Liver (tissue), 9 donors: ENCODE data around the gene C14orf132. TPM values are rescaled to one million over a fixed set of nuclear protein-coding genes. Genes with fewer than 3 reads are reported as not detected.

Source experiments
- DNase-seq: peaks from one replicate; pipeline ENCODE4 v3.0.0-alpha.2; 2017; ENCODE audit warnings: low spot score
- H3K27ac ChIP-seq, 2 donors: one replicate each; pipeline ENCODE4 v1.7.0; 2013; ENCODE audit warnings: inconsistent platforms in 2 of 2, low read length in 2 of 2, control low read depth in 1 of 2, low read depth in 1 of 2, mild to moderate bottlenecking in 1 of 2
- H3K27me3 ChIP-seq, 4 donors: one replicate each; pipeline versions ENCODE4 v1.6.1 to v1.7.0; 2013; ENCODE audit warnings: low read length in 3 of 4, inconsistent platforms in 1 of 4, mild to moderate bottlenecking in 1 of 4, moderate library complexity in 1 of 4; ENCODE audit not compliant: control insufficient read depth in 4 of 4, insufficient read depth in 4 of 4
- H3K36me3 ChIP-seq, 4 donors: one replicate each; pipeline versions ENCODE4 v1.6.1 to v1.7.0; 2013; ENCODE audit warnings: low read length in 3 of 4, mild to moderate bottlenecking in 3 of 4, low read depth in 1 of 4, moderate library complexity in 1 of 4; ENCODE audit not compliant: control insufficient read depth in 4 of 4, insufficient read depth in 3 of 4
- H3K4me1 ChIP-seq, 4 donors: one replicate each; pipeline versions ENCODE4 v1.6.1 to v1.7.0; 2013; ENCODE audit warnings: low read length in 3 of 4, mild to moderate bottlenecking in 3 of 4, moderate library complexity in 1 of 4; ENCODE audit not compliant: control insufficient read depth in 4 of 4, insufficient read depth in 4 of 4
- H3K4me3 ChIP-seq, 3 donors: one replicate each; pipeline versions ENCODE4 v1.6.1 to v1.7.0; 2013; ENCODE audit warnings: low read length in 3 of 3, control low read depth in 1 of 3, low read depth in 1 of 3, mild to moderate bottlenecking in 1 of 3
- H3K9ac ChIP-seq, 2 donors: one replicate each; pipeline ENCODE4 v1.7.0; 2013; ENCODE audit warnings: low read length in 2 of 2, mild to moderate bottlenecking in 2 of 2, moderate library complexity in 2 of 2, control low read depth in 1 of 2, low read depth in 1 of 2
- H3K9me3 ChIP-seq, 4 donors: one replicate each; pipeline versions ENCODE4 v1.6.1 to v1.7.0; 2013; ENCODE audit warnings: low read length in 3 of 4; ENCODE audit not compliant: control insufficient read depth in 4 of 4
- CTCF ChIP-seq: fragments of 150-350 bp; IDR thresholded peaks from 2 replicates; pipeline ENCODE4 v1.5.1; 2017; ENCODE audit warnings: improper control_type of control experiment, low read depth, low read length; ENCODE audit not compliant: missing input control
- EGR1 ChIP-seq, 2 donors: IDR thresholded peaks; 2 replicates each; pipeline ENCODE4 v1.6.1; 2016 to 2018; ENCODE audit warnings: antibody characterized with exemption in 2 of 2, low read depth in 2 of 2
- FOXA1 ChIP-seq: IDR thresholded peaks from 2 replicates; pipeline ENCODE4 v1.6.1; 2016; ENCODE audit warnings: antibody characterized with exemption
- FOXA2 ChIP-seq: IDR thresholded peaks from 2 replicates; pipeline ENCODE4 v1.6.1; 2016; ENCODE audit warnings: antibody characterized with exemption
- HNF4A ChIP-seq, 2 donors: conservative IDR thresholded peaks; 2 replicates each; pipeline ENCODE4 v1.6.1; 2016; ENCODE audit warnings: antibody characterized with exemption in 2 of 2, mild to moderate bottlenecking in 2 of 2
- HNF4G ChIP-seq: IDR thresholded peaks from 2 replicates; pipeline ENCODE4 v1.6.1; 2016; ENCODE audit warnings: antibody characterized with exemption
- JUND ChIP-seq, 2 donors: IDR thresholded peaks; 2 replicates each; pipeline ENCODE4 v1.6.1; 2016; ENCODE audit warnings: antibody characterized with exemption in 2 of 2
- NR2F2 ChIP-seq: IDR thresholded peaks from 2 replicates; pipeline ENCODE4 v1.6.1; 2016; ENCODE audit warnings: antibody characterized with exemption
- RAD21 ChIP-seq, 2 donors: IDR thresholded peaks; 2 replicates each; pipeline ENCODE4 v1.6.1; 2016; ENCODE audit warnings: antibody characterized with exemption in 2 of 2, mild to moderate bottlenecking in 2 of 2
- REST ChIP-seq: IDR thresholded peaks from 2 replicates; pipeline ENCODE4 v1.6.1; 2016; ENCODE audit warnings: antibody characterized with exemption, mild to moderate bottlenecking
- RXRA ChIP-seq, 2 donors: IDR thresholded peaks; 2 replicates each; pipeline ENCODE4 v1.6.1; 2017 to 2018; ENCODE audit warnings: antibody characterized with exemption in 2 of 2, mild to moderate bottlenecking in 1 of 2
- SP1 ChIP-seq: IDR thresholded peaks from 2 replicates; pipeline ENCODE4 v1.6.1; 2018; ENCODE audit warnings: antibody characterized with exemption, mild to moderate bottlenecking
- TAF1 ChIP-seq: conservative IDR thresholded peaks from 2 replicates; pipeline ENCODE4 v1.6.1; 2016; ENCODE audit warnings: antibody characterized with exemption, mild to moderate bottlenecking
- YY1 ChIP-seq: IDR thresholded peaks from 2 replicates; pipeline ENCODE4 v1.6.1; 2016; ENCODE audit warnings: antibody characterized with exemption, mild to moderate bottlenecking
- WGBS: extraction: QIAGEN DNeasy Blood & Tissue Kit; methylation state at CpG from one replicate; pipeline ENCODE4 v1.1.7; 2013; 5-methylcytosine and 5-hydroxymethylcytosine counted together
- polyA plus RNA-seq, 2 donors: library from polyadenylated mRNA; stranded (reverse) in 1 of 2; unstranded in 1 of 2; fragments of 200-250 nt in 1 of 2; fragments of >200 nt in 1 of 2; fragmentation: Nextera tagmentation in 1 of 2; extraction: Ambion mirVana in 1 of 2; gene quantifications; one replicate each; pipeline versions ENCODE4 v1.2.1 to v1.2.3, GENCODE V29; 2013 to 2015
- total RNA-seq, 2 donors: library from RNA; depleted of rRNA; stranded (reverse); fragments of >200 nt; gene quantifications; one replicate each; pipeline ENCODE4 v1.2.3, GENCODE V29; 2014
- TF ChIP-seq, protein P1 (sequence below): IDR thresholded peaks from 2 replicates; pipeline ENCODE4 v1.6.1; 2016; ENCODE audit warnings: antibody characterized with exemption
- TF ChIP-seq, protein P2 (sequence below): IDR thresholded peaks from 2 replicates; pipeline ENCODE4 v1.6.1; 2016; ENCODE audit warnings: antibody characterized with exemption
- donor health status: healthy.
- donor health status: healthy.
- donor health status: healthy.
- donor health status: healthy.
- donor health status: healthy.

Gene C14orf132
- total and polyA plus RNA-seq, 4 donors: 1.8 to 3.0 (median 2.1) TPM

- TF ChIP-seq SP1 (no peak), EGR1 (IDR thresholded peaks at IDR 0.05; ENCODE audit: low read depth in 2 of 2) (no peak), RAD21 (IDR thresholded peaks at IDR 0.05) (no peak), NR2F2 (no peak)
These were observed 87.7 kb downstream of the C14orf132 start (continued) for GRCh38 chr14:96126783-96127271.

DNA sequence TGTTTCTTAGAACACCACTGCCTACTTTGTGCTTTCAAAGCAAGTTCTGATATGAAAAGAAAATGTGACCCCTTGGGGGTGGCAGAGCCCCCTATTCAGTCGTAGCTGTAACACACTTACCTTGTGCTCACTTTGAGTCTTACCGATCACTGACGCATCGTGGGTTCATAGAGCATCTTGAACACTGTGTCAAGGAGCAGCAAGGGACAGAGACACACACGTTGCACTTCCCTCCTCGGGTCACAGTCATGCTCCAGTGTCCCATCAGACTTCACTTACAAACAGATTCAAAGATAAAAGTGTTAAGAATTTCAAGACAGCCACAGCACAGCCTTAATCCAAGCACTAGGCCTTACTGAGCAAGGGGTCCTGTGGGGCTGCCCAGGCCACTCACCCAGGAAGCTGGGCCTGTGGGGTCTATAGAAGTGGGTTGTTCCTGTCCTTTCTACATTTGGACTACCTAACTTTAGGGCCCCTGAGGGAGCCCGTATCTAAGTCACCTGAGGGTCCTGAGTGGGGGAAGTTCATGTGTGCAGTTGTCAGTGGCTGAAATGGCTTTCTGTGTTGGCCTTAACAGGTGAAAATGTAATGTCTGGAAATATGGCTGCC lies 90.1 kb downstream of the C14orf132 start:
- Histone ChIP-seq H3K4me3 (no peak overlapping the region), H3K36me3 (no peaks in the 10 kb centered on the region), H3K4me1 (no peaks in the 10 kb centered on the region), H3K27ac (no peak overlapping the region), H3K27me3 (no peaks in the 10 kb centered on the region), H3K9ac (no peak overlapping the region), H3K9me3 (no peaks in the 10 kb centered on the region)
- 93% methylated on average over 7 of the region's 7 CpGs for WGBS
- no peak for DNase-seq
- TF ChIP-seq FOXA2: no peak
- no peak for TF ChIP-seq RAD21 (IDR thresholded peaks at IDR 0.05)

GRCh38 chr14:96130391-96130790 lies 91.2 kb downstream of the C14orf132 start:
- 94% methylated on average over 6 of the region's 6 CpGs for WGBS
- no peaks in the 10 kb centered on the region for H3K27me3 ChIP-seq
- H3K36me3 ChIP-seq: no peaks in the 10 kb centered on the region
- TF ChIP-seq HNF4G (no peak), RXRA (IDR thresholded peaks at IDR 0.05) (no peak), RAD21 (IDR thresholded peaks at IDR 0.05) (no peak), FOXA2 (no peak), CTCF (no peak), EGR1 (IDR thresholded peaks at IDR 0.05; ENCODE audit: low read depth in 2 of 2) (no peak), SP1 (no peak), TAF1 (no peak), JUND (IDR thresholded peaks at IDR 0.05) (no peak), REST (no peak), YY1 (no peak), FOXA1 (no peak), HNF4A (conservative IDR thresholded peaks at IDR 0.05) (no peak)
- TF ChIP-seq, protein P1, sequence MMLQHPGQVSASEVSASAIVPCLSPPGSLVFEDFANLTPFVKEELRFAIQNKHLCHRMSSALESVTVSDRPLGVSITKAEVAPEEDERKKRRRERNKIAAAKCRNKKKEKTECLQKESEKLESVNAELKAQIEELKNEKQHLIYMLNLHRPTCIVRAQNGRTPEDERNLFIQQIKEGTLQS: no peak
- TF ChIP-seq, protein P2, sequence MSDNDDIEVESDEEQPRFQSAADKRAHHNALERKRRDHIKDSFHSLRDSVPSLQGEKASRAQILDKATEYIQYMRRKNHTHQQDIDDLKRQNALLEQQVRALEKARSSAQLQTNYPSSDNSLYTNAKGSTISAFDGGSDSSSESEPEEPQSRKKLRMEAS: no peak
- H3K9ac ChIP-seq: no peak overlapping the region
- no peak for DNase-seq
- no peaks in the 10 kb centered on the region for H3K4me1 ChIP-seq
- H3K4me3 ChIP-seq: no peak overlapping the region
- no peaks in the 10 kb centered on the region for H3K9me3 ChIP-seq
- H3K27ac ChIP-seq: no peak overlapping the region
